ENCODE results near the gene C1orf21. TPM values are rescaled to one million over a fixed set of nuclear protein-coding genes. Genes with fewer than 3 reads are reported as not detected.

Gene C1orf21
- polyA plus RNA-seq, 1 of the 3 experiments (the other 2 are of a cell fraction) = 4.8 TPM

- Histone ChIP-seq H3K9ac (no peak overlapping the region), H3K4me3 (ENCODE audit: low read depth in 2 of 2, low read length in 1 of 2) (no peak overlapping the region), H3K4me2 (no peak overlapping the region), H3F3A (replicated peaks; ENCODE audit: insufficient read depth) (peaks cover 23% of the 10 kb centered on the region), H3K79me2 (ENCODE audit: insufficient read depth) (peaks cover 9% of the 10 kb centered on the region), H3K27me3 (ENCODE audit: insufficient read depth) (no peaks in the 10 kb centered on the region), H4K20me1 (ENCODE audit: insufficient read depth) (no peaks in the 10 kb centered on the region), H3K9me2 (no peaks in the 10 kb centered on the region), H3K4me1 (ENCODE audit: control insufficient read depth in 1 of 2, insufficient read depth in 2 of 2, low read depth in 1 of 2, low read length in 1 of 2) (peaks cover 11 to 43% of the 10 kb centered on the region in 2 experiments; a peak in 3 of 4 replicates), H3K36me3 (replicated peaks in 1 of 2; ENCODE audit: control insufficient read depth in 1 of 2, insufficient read depth in 2 of 2, low read length in 1 of 2) (no peaks in the 10 kb centered on the region), H3K9me3 (no peaks in the 10 kb centered on the region), H2AFZ (ENCODE audit: low read depth) (no peak overlapping the region), H3K27ac (ENCODE audit: low read depth in 2 of 2, low read length in 1 of 2) (no peak overlapping the region)
- TF ChIP-seq FOXJ3 (CRISPR knock-in tag; IDR thresholded peaks at IDR 0.05) (no peak), CHD2 (IDR thresholded peaks at IDR 0.05; ENCODE audit: low read length, partially characterized antibody) (no peak), USF1 (IDR thresholded peaks at IDR 0.05; ENCODE audit: borderline replicate concordance, low read depth) (no peak), PBX3 (IDR thresholded peaks at IDR 0.05) (no peak), GABPA (IDR thresholded peaks at IDR 0.05; ENCODE audit: low read depth) (no peak), FOSL2 (IDR thresholded peaks at IDR 0.05; ENCODE audit: borderline replicate concordance, low read depth) (no peak), ELF1 (IDR thresholded peaks at IDR 0.05) (no peak), MXI1 (IDR thresholded peaks at IDR 0.05; ENCODE audit: low read depth, low read length) (no peak), FOXM1 (IDR thresholded peaks at IDR 0.05; ENCODE audit: low read depth) (no peak), REST (IDR thresholded peaks at IDR 0.05; ENCODE audit: low read depth, low read length) (no peak), RCOR1 (IDR thresholded peaks at IDR 0.05; ENCODE audit: low read length) (no peak), IRF3 (IDR thresholded peaks at IDR 0.05; ENCODE audit: low read depth, low read length) (no peak), RXRA (IDR thresholded peaks at IDR 0.05; ENCODE audit: borderline replicate concordance, low read depth) (no peak), TEAD4 (IDR thresholded peaks at IDR 0.05; ENCODE audit: borderline replicate concordance, insufficient read depth) (no peak), NFIC (IDR thresholded peaks at IDR 0.05; ENCODE audit: borderline replicate concordance) (no peak), CTCF (IDR thresholded peaks at IDR 0.05) (no peak), NRF1 (IDR thresholded peaks at IDR 0.05; ENCODE audit: low read depth, low read length) (no peak), MAX (IDR thresholded peaks at IDR 0.05; ENCODE audit: low read depth) (no peak), SMC3 (IDR thresholded peaks at IDR 0.05; ENCODE audit: low read depth, low read length) (no peak), TCF12 (IDR thresholded peaks at IDR 0.05) (no peak)
- 99% methylated on average over 4 of the region's 4 CpGs for WGBS (ENCODE audit: low lambda C conversion rate)
- POLR2A ChIA-PET = no interaction called here
- DNase-seq = no peak
- CTCF ChIA-PET = no interaction called here
Observed at GRCh38 chr1:184494929-184495328, 108.1 kb downstream of the C1orf21 start.

Data from SK-N-SH (cell line).